Melanocyte of skin (primary cell): ENCODE data around the gene OXTR. TPM values are rescaled to one million over a fixed set of nuclear protein-coding genes. Genes with fewer than 3 reads are reported as not detected.

Source experiments
- total RNA-seq, 2 donors: library from RNA; depleted of rRNA; stranded (reverse); fragments of >200 nt; gene quantifications; 2 replicates each; pipeline ENCODE4 v1.2.3, GENCODE V29; 2012

OXTR gene
- total RNA-seq: under 1 TPM; 0.67 to 0.69 TPM

DNA sequence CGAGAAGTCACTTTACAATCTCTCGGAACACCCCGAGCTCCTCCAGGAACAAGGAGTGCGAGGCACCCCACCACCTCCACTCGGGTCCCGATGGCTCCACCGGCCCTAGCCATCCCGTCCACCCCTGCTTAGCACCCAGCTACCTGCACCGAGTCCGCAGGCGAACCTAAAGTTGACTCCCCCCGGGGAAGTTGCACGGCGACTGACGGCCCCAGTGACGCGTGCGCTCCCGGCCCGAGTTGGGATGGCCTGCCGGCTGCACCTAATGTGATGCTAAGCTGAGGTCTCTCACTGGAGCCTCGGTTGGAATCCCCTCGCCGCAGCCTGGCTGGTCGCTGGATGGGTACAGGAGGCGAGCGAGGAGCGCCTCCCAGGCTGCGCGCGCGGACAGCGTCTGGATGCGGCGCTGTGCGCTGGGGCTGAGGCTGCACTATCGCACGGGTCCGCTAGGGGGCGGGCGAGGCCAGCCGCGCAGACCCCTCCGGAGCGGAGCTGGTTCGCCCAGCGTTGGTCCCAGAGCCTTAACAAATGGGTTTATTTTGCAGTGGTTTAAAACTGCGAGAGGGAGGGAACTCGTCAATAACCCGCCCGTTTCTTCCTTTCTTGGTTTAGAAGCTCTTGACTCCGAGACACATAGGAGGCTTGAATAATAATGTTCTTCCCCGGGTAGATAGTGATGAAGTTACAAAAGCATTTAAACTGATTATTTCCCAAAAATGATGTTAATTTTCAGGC is at the start of gene OXTR:
TSS of gene OXTR (minus strand) at position 526 of the 735 bp plus-strand sequence. CDS start 1,426 bp downstream, outside the sequence.

DNA sequence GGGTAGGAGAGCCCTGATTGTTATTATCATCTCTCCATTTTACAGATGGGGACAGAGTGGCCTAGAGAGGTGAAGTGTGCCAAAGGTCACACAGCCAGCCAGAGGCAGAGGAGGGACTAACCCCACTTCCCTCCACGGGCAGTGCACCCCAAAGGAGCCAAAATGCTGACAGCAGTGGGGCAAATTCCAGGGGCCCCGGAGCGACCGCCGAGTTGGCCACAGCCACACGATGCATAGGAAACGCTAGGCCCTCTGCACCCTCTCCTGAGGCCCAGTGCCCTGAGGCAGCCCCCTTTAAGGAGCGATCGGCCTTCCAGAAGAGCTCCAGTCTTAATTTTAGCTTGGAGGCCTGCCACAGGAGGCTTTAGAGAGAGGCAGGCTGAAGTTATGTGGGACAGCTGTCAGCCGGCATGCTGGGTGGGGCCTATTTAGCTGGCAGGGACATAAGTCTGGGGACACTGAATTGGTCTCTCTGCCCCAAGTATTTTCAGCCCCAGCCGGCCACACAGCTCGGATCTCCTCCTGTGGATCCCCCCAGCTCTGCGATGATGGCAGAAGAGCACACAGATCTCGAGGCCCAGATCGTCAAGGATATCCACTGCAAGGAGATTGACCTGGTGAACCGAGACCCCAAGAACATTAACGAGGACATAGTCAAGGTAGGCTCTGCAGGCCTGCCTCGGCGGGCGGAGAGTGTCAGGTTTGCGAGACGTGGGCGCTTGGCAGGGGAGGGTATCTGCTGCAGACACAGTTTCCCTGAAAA is 35.9 kb downstream of the OXTR start, which contains the start of gene CAV3:
TSS of gene CAV3 (plus strand) at position 471 of the 763 bp plus-strand sequence. CDS start at position 546, 75 bp downstream.

Other genes starting within 250 kb of the OXTR start
- under 1 TPM in 1 of 2 donors, not detected in 1; 0.67 TPM for gene SSUH2, start 124.8 kb downstream of the OXTR start, total RNA-seq
- gene CAV3, start 35.8 kb downstream of the OXTR start, total RNA-seq: not detected
- 10 to 100 TPM; 11.4 to 21.3 TPM for gene RAD18, start 193.9 kb upstream of the OXTR start, total RNA-seq